Measurements from ENCODE around the gene ECE1. TPM values are rescaled to one million over a fixed set of nuclear protein-coding genes. Genes with fewer than 3 reads are reported as not detected.
A peak's percentile ranks its signal among the peaks of the same experiment; 100 is the strongest.

ECE1 gene
- polyA plus RNA-seq, 2 donors, result 12.4 to 14.2 TPM

- WGBS, 2 donors, result 46 to 54% methylated on average over 4 of the region's 4 CpGs
- Histone ChIP-seq H3K36me3 (ENCODE audit: control insufficient read depth in 2 of 2, insufficient read depth in 2 of 2, low read length in 1 of 2) (peaks cover 3 to 12% of the 10 kb centered on the region in 2 donors), H3K9me3 (ENCODE audit: control insufficient read depth in 2 of 2, insufficient read depth in 1 of 2, low read depth in 1 of 2, low read length in 1 of 2) (no peaks in the 10 kb centered on the region), H3K27me3 (ENCODE audit: control insufficient read depth in 1 of 2, insufficient read depth in 2 of 2, low read length in 2 of 2) (no peaks in the 10 kb centered on the region), H3K27ac (ENCODE audit: low read depth in 2 of 2, low read length in 1 of 2) (no peak overlapping the region), H3K4me1 (ENCODE audit: control insufficient read depth in 2 of 2, insufficient read depth in 2 of 2, low read length in 1 of 2) (peaks cover 0 to 23% of the 10 kb centered on the region in 2 donors), H3K4me3 (ENCODE audit: low read depth in 1 of 2, low read length in 2 of 2) (no peak overlapping the region)
Observed at GRCh38 chr1:21264898-21265297, 25.4 kb downstream of the ECE1 start.

DNA sequence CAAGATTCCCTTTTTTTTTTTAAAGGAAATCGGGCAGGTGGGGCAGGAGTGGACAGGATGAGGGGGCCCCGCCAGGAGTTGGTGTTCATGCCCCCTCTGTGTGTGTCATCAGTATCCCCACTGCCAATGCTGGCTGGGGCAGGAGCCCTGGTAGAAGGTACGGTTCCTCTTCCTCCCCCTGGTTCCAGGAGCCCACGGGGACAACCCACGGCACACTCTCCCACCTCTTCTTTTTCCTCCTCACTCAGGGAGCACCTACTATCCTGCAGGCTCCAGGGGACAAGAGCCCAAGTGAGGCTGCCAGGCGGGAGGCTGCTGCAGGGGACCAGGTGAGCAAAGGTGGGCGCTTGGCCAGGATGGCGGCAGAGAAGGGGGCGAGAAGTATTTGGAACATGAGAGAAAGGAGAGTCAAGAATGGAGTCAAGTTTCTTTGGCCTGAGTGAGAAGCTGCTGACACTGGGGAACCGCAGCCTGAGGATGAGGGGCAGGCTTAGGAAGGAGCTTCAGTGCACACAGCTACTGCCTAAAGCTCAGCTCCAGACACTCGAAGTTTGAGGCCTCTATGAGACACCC is 26.5 kb downstream of the ECE1 start:
- H3K9me3 ChIP-seq (ENCODE audit: control insufficient read depth in 2 of 2, insufficient read depth in 1 of 2, low read depth in 1 of 2, low read length in 1 of 2), result no peaks in the 10 kb centered on the region
- H3K4me1 ChIP-seq (ENCODE audit: control insufficient read depth in 2 of 2, insufficient read depth in 2 of 2, low read length in 1 of 2), result peaks cover 0 to 20% of the 10 kb centered on the region in 2 donors
- peaks cover 2 to 9% of the 10 kb centered on the region in 2 donors for H3K36me3 ChIP-seq (ENCODE audit: control insufficient read depth in 2 of 2, insufficient read depth in 2 of 2, low read length in 1 of 2)
- WGBS, 2 donors, result 90 to 91% methylated on average over 11 of the region's 11 CpGs
- H3K27me3 ChIP-seq (ENCODE audit: control insufficient read depth in 1 of 2, insufficient read depth in 2 of 2, low read length in 2 of 2), result no peaks in the 10 kb centered on the region
- H3K4me3 ChIP-seq (ENCODE audit: low read depth in 1 of 2, low read length in 2 of 2), result no peak overlapping the region
- H3K27ac ChIP-seq (ENCODE audit: low read depth in 2 of 2, low read length in 1 of 2), result peak overlapping the region in 1 of 2 donors; percentile 20

DNA sequence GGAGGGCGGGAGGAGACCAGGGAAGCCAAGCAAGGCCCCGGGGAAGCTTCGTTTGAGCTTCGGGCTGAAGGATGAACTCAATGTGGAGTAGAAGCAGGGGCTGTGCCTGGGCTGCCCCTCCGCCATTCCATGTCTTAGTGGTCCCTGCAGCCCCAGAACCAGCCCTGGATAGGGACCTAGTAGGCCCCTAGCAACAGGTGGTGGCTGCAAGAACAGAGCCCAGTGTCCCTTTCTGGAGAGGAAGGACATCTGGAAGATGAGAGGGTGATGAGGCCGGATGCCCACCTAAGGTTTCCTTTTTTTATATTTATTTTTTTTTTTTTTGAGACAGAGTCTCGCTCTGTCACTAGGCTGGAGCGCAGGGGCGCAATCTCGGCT is 27.2 kb downstream of the ECE1 start:
- Histone ChIP-seq H3K4me3 (ENCODE audit: low read depth in 1 of 2, low read length in 2 of 2) (no peak overlapping the region), H3K27me3 (ENCODE audit: control insufficient read depth in 1 of 2, insufficient read depth in 2 of 2, low read length in 2 of 2) (no peaks in the 10 kb centered on the region), H3K4me1 (ENCODE audit: control insufficient read depth in 2 of 2, insufficient read depth in 2 of 2, low read length in 1 of 2) (peaks cover 4 to 20% of the 10 kb centered on the region in 2 donors), H3K9me3 (ENCODE audit: control insufficient read depth in 2 of 2, insufficient read depth in 1 of 2, low read depth in 1 of 2, low read length in 1 of 2) (no peaks in the 10 kb centered on the region), H3K36me3 (ENCODE audit: control insufficient read depth in 2 of 2, insufficient read depth in 2 of 2, low read length in 1 of 2) (peaks cover 0 to 6% of the 10 kb centered on the region in 2 donors), H3K27ac (ENCODE audit: low read depth in 2 of 2, low read length in 1 of 2) (peak overlapping the region; percentile 68 to 76)
- 72 to 81% methylated on average over 10 of the region's 10 CpGs for WGBS, 2 donors

GRCh38 chr1:21262293-21263051 is 27.8 kb downstream of the ECE1 start:
- Histone ChIP-seq H3K4me3 (ENCODE audit: low read depth in 1 of 2, low read length in 2 of 2) (no peak overlapping the region), H3K27ac (ENCODE audit: low read depth in 2 of 2, low read length in 1 of 2) (peak overlapping the region; percentile 68 to 76), H3K4me1 (ENCODE audit: control insufficient read depth in 2 of 2, insufficient read depth in 2 of 2, low read length in 1 of 2) (peaks cover 4 to 24% of the 10 kb centered on the region in 2 donors), H3K27me3 (ENCODE audit: control insufficient read depth in 1 of 2, insufficient read depth in 2 of 2, low read length in 2 of 2) (no peaks in the 10 kb centered on the region), H3K36me3 (ENCODE audit: control insufficient read depth in 2 of 2, insufficient read depth in 2 of 2, low read length in 1 of 2) (peaks cover 0 to 8% of the 10 kb centered on the region in 2 donors), H3K9me3 (ENCODE audit: control insufficient read depth in 2 of 2, insufficient read depth in 1 of 2, low read depth in 1 of 2, low read length in 1 of 2) (no peaks in the 10 kb centered on the region)
- WGBS, 2 donors, result 32 to 51% methylated on average over 22 to 23 of the region's 23 CpGs

DNA sequence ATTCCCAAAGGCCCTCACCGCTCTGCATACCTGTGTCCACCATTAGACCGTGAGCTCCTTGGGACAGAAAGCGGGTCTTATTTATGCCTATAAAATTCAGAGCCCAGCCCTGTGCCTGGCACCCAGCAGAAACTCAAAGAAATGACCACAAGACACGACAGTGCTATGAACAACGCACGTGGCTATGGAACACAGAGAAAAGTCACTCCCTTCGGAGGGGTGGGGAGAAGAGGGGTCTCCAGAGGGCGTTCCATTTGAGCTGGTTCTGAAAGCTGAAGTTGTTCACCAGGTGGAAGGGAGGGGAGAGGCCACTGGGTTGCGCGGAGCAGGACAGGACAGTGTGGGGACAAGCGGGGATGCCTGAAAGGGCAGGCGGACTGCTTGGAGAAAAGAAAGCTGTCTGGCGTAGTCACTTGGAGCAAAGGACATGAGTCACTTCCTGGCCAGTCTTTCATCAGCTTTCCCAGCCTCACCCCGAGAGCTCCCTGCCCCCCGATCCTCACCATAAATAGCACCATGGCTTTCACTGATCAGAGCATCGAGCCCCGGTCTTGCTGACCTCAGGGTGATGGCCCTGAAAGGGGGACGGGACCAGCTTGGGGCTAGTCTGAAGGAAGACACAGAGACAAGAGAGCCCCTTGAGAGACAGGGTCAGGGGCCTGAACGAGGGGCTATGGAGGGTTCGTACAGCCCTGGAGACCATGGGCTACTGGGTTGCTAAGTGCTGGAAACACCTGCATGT is 28.5 kb downstream of the ECE1 start:
- H3K9me3 ChIP-seq (ENCODE audit: control insufficient read depth in 2 of 2, insufficient read depth in 1 of 2, low read depth in 1 of 2, low read length in 1 of 2), result no peaks in the 10 kb centered on the region
- H3K4me3 ChIP-seq (ENCODE audit: low read depth in 1 of 2, low read length in 2 of 2), result no peak overlapping the region
- H3K4me1 ChIP-seq (ENCODE audit: control insufficient read depth in 2 of 2, insufficient read depth in 2 of 2, low read length in 1 of 2), result peaks cover 4 to 28% of the 10 kb centered on the region in 2 donors
- H3K27me3 ChIP-seq (ENCODE audit: control insufficient read depth in 1 of 2, insufficient read depth in 2 of 2, low read length in 2 of 2), result no peaks in the 10 kb centered on the region
- WGBS, 2 donors, result 41 to 50% methylated on average over 20 of the region's 20 CpGs
- peaks cover 0 to 16% of the 10 kb centered on the region in 2 donors for H3K36me3 ChIP-seq (ENCODE audit: control insufficient read depth in 2 of 2, insufficient read depth in 2 of 2, low read length in 1 of 2)
- peak overlapping the region; percentile 68 to 76 for H3K27ac ChIP-seq (ENCODE audit: low read depth in 2 of 2, low read length in 1 of 2)

- peaks cover 0 to 18% of the 10 kb centered on the region in 2 donors for H3K36me3 ChIP-seq (ENCODE audit: control insufficient read depth in 2 of 2, insufficient read depth in 2 of 2, low read length in 1 of 2)
- 70 to 74% methylated on average over 22 of the region's 22 CpGs for WGBS, 2 donors
- peak overlapping the region; percentile 64 to 76 for H3K27ac ChIP-seq (ENCODE audit: low read depth in 2 of 2, low read length in 1 of 2)
- H3K4me1 ChIP-seq (ENCODE audit: control insufficient read depth in 2 of 2, insufficient read depth in 2 of 2, low read length in 1 of 2), result peaks cover 4 to 26% of the 10 kb centered on the region in 2 donors
- H3K9me3 ChIP-seq (ENCODE audit: control insufficient read depth in 2 of 2, insufficient read depth in 1 of 2, low read depth in 1 of 2, low read length in 1 of 2), result no peaks in the 10 kb centered on the region
- H3K27me3 ChIP-seq (ENCODE audit: control insufficient read depth in 1 of 2, insufficient read depth in 2 of 2, low read length in 2 of 2), result no peaks in the 10 kb centered on the region
- no peak overlapping the region for H3K4me3 ChIP-seq (ENCODE audit: low read depth in 1 of 2, low read length in 2 of 2)
Observed at GRCh38 chr1:21260405-21261125, 29.7 kb downstream of the ECE1 start.

GRCh38 chr1:21259316-21260076 is 30.8 kb downstream of the ECE1 start:
- Histone ChIP-seq H3K4me3 (ENCODE audit: low read depth in 1 of 2, low read length in 2 of 2) (no peak overlapping the region), H3K9me3 (ENCODE audit: control insufficient read depth in 2 of 2, insufficient read depth in 1 of 2, low read depth in 1 of 2, low read length in 1 of 2) (no peaks in the 10 kb centered on the region), H3K36me3 (ENCODE audit: control insufficient read depth in 2 of 2, insufficient read depth in 2 of 2, low read length in 1 of 2) (peaks cover 0 to 23% of the 10 kb centered on the region in 2 donors), H3K27me3 (ENCODE audit: control insufficient read depth in 1 of 2, insufficient read depth in 2 of 2, low read length in 2 of 2) (no peaks in the 10 kb centered on the region), H3K27ac (ENCODE audit: low read depth in 2 of 2, low read length in 1 of 2) (no peak overlapping the region), H3K4me1 (ENCODE audit: control insufficient read depth in 2 of 2, insufficient read depth in 2 of 2, low read length in 1 of 2) (peaks cover 5 to 29% of the 10 kb centered on the region in 2 donors)
- WGBS, 2 donors, result 76 to 77% methylated on average over 5 of the region's 5 CpGs

GRCh38 chr1:21258331-21259134 is 31.7 kb downstream of the ECE1 start:
- H3K36me3 ChIP-seq (ENCODE audit: control insufficient read depth in 2 of 2, insufficient read depth in 2 of 2, low read length in 1 of 2), result peaks cover 0 to 23% of the 10 kb centered on the region in 2 donors
- peaks cover 7 to 29% of the 10 kb centered on the region in 2 donors for H3K4me1 ChIP-seq (ENCODE audit: control insufficient read depth in 2 of 2, insufficient read depth in 2 of 2, low read length in 1 of 2)
- H3K9me3 ChIP-seq (ENCODE audit: control insufficient read depth in 2 of 2, insufficient read depth in 1 of 2, low read depth in 1 of 2, low read length in 1 of 2), result no peaks in the 10 kb centered on the region
- H3K27me3 ChIP-seq (ENCODE audit: control insufficient read depth in 1 of 2, insufficient read depth in 2 of 2, low read length in 2 of 2), result no peaks in the 10 kb centered on the region
- 67% methylated on average over 22 of the region's 22 CpGs for WGBS, 2 donors
- no peak overlapping the region for H3K4me3 ChIP-seq (ENCODE audit: low read depth in 1 of 2, low read length in 2 of 2)
- H3K27ac ChIP-seq (ENCODE audit: low read depth in 2 of 2, low read length in 1 of 2), result peak overlapping the region in 1 of 2 donors; percentile 33

Data from esophagus (tissue), 2 donors.